ENCODE measurements around the gene YTHDC2.

DNA sequence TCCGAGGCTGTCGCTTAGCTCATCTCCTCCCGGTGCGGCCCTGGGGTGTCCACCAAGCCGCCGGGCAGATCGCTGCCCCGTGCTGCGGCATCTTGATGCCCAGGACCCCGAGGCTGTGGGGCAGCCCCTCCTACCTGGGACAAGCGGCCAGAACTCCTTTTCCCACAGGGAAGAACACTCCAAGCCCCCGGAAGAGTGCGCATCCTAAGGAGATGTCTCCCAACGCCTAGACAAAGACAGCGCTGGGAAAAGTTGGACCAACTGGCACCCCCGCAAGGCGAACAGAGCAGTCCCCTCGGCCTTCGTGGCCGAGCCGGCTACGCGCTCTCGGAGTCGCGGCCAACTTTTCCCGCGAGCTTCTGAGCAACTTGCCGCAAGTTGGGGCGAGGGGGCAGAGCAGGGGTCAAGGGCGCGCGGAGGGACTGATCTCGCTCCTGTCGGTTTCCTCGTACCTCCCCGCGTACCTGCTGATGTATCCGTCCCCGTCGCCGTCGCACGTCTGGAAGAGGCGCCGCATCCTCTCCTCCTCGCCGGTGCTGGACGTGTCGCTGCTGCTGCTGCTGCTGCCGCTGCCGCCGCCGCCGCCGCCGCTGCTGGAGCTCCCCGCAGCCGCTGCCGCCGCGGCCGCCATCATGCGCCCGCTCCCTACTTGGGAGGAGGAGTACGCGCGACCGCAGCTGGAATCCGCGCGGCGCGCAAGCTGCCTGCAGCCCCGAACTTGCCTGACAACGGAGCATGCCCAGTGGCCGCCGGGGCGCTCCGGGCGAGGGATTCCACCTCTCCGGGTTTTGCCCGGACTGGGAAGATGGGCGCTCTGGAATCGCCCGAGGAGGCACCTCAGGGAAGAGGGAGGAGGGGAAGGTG is 25.5 kb upstream of the YTHDC2 start, which contains the start of gene MCC:
- TF ChIP-seq, protein P1, sequence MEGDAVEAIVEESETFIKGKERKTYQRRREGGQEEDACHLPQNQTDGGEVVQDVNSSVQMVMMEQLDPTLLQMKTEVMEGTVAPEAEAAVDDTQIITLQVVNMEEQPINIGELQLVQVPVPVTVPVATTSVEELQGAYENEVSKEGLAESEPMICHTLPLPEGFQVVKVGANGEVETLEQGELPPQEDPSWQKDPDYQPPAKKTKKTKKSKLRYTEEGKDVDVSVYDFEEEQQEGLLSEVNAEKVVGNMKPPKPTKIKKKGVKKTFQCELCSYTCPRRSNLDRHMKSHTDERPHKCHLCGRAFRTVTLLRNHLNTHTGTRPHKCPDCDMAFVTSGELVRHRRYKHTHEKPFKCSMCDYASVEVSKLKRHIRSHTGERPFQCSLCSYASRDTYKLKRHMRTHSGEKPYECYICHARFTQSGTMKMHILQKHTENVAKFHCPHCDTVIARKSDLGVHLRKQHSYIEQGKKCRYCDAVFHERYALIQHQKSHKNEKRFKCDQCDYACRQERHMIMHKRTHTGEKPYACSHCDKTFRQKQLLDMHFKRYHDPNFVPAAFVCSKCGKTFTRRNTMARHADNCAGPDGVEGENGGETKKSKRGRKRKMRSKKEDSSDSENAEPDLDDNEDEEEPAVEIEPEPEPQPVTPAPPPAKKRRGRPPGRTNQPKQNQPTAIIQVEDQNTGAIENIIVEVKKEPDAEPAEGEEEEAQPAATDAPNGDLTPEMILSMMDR (IDR thresholded peaks at IDR 0.05) = no peak
- TF ChIP-seq POLR2A (IDR thresholded peaks at IDR 0.05) = peak in 1 of 2 donors; percentile 18
